ENCODE measurements around the gene SLC36A1. TPM values are rescaled to one million over a fixed set of nuclear protein-coding genes. Genes with fewer than 3 reads are reported as not detected.
A peak's percentile ranks its signal among the peaks of the same experiment; 100 is the strongest.

The SLC36A1 gene
- total and polyA plus RNA-seq, 4 experiments from 2014 or later, result 0.80 to 7.8 (median 3.7) TPM

DNA sequence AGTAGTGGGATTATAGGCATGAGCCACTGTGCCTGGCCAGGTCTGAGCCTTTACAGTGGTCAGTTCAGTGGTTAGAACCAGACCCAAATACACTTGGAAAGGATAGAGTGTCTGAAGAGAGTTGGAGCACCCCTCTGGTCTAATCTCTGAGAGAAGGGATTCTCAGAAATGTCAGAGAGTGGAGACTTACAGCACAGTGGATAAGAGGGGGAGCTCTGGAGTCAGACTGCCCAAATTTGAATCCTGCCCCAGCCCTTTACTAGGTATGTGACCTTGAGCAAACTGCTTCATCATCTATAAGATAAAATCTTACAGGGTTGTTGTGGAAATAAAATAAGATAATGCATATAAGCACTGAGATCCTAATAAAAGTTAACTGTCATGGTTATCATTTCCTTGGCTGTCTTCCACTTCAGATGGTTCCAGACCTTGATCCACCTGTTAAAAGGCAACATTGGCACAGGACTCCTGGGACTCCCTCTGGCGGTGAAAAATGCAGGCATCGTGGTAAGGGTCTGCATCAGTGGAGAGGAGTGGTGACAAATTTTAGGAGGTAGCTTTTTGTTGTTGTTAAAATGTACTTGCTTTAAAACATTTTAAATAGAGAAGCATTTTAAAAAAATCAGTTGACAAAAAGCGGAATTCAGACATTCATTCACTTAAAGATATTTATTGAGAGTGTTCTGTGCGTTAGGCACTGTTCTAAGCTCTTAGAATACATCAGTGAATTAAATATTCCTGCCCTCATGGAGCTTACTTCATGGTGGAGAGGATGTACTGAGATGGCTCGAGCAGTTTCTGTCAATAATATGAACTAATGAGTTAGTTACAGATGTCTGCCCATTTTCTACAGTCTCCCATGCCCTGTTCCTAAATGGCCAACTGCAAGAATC lies 16.0 kb downstream of the SLC36A1 start:
- intact Hi-C loops (cut with micrococcal nuclease), result no loop called here
- no peaks in the 10 kb centered on the region for H3K27me3 Mint-ChIP-seq
- H3K4me1 Mint-ChIP-seq, result no peaks in the 10 kb centered on the region
- ChIA-PET POLR2A (ENCODE audit: partially characterized antibody) (no interaction called here), CTCF (ENCODE audit: partially characterized antibody) (interaction anchor here (0.6 to 1.7 kb wide), 3 partner anchors 14 to 18 kb away, joined by 3 to 9 read pairs (median 4); partner anchors contain the start of gene SLC36A1)
- H3K36me3 Mint-ChIP-seq, result peaks cover 40 to 61% of the 10 kb centered on the region in 2 donors
- H3K27ac Mint-ChIP-seq, result no peak overlapping the region
- no peak overlapping the region for H3K4me3 Mint-ChIP-seq
- H3K9me3 Mint-ChIP-seq, result no peaks in the 10 kb centered on the region
- peak in 1 of 5 donors; percentile 2 for DNase-seq
- H3K4me3 ChIP-seq (ENCODE audit: low read length in 2 of 2), result no peak overlapping the region
- H3K9me3 ChIP-seq (ENCODE audit: control insufficient read depth in 1 of 2, low read length in 2 of 2), result no peaks in the 10 kb centered on the region
- H3K27ac ChIP-seq (ENCODE audit: low read depth, low read length), result no peak overlapping the region
- H3K4me1 ChIP-seq (ENCODE audit: insufficient read depth, low read length), result no peaks in the 10 kb centered on the region
- H3K36me3 ChIP-seq (ENCODE audit: insufficient read depth, low read length), result peaks cover 34% of the 10 kb centered on the region
- no peaks in the 10 kb centered on the region for H3K27me3 ChIP-seq (ENCODE audit: insufficient read depth, low read length)

DNA sequence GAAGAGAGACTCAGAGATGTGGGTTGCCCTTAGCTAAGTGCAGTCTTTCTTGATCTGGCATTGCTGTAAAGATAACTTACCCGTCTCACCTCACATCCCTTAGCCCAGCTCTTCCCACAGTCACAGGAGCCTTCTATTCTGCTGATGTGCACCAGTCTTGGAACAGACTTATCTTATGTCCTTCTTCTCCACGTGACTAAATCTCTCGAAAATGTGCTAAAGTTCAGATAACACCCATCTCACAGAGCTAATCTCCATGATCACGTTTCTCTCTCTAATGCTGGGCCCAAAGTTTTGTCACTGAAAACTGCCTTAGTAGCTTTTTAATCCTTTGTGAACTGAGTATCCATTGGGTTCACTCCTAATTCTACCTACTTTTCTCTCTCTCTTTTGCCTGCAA lies 16.7 kb downstream of the SLC36A1 start:
- peaks cover 34% of the 10 kb centered on the region for H3K36me3 ChIP-seq (ENCODE audit: insufficient read depth, low read length)
- peak overlapping the region in 1 of 7 donors; percentile 3 for H3K27ac Mint-ChIP-seq
- no peaks in the 10 kb centered on the region for H3K9me3 ChIP-seq (ENCODE audit: control insufficient read depth in 1 of 2, low read length in 2 of 2)
- intact Hi-C loops (cut with micrococcal nuclease), result no loop called here
- DNase-seq, result no peak
- peaks cover 40 to 59% of the 10 kb centered on the region in 2 donors for H3K36me3 Mint-ChIP-seq
- ChIA-PET CTCF (ENCODE audit: partially characterized antibody) (interaction anchor here (1.5 to 1.7 kb wide), 2 partner anchors 14 to 16 kb away, joined by 4 to 9 read pairs; partner anchors contain the start of gene SLC36A1), POLR2A (ENCODE audit: partially characterized antibody) (no interaction called here)
- no peaks in the 10 kb centered on the region for H3K4me1 Mint-ChIP-seq
- H3K27me3 ChIP-seq (ENCODE audit: insufficient read depth, low read length), result no peaks in the 10 kb centered on the region
- H3K27ac ChIP-seq (ENCODE audit: low read depth, low read length), result no peak overlapping the region
- H3K4me3 Mint-ChIP-seq, result no peak overlapping the region
- no peaks in the 10 kb centered on the region for H3K9me3 Mint-ChIP-seq
- no peak overlapping the region for H3K4me3 ChIP-seq (ENCODE audit: low read length in 2 of 2)
- H3K27me3 Mint-ChIP-seq, result no peaks in the 10 kb centered on the region
- no peaks in the 10 kb centered on the region for H3K4me1 ChIP-seq (ENCODE audit: insufficient read depth, low read length)

DNA sequence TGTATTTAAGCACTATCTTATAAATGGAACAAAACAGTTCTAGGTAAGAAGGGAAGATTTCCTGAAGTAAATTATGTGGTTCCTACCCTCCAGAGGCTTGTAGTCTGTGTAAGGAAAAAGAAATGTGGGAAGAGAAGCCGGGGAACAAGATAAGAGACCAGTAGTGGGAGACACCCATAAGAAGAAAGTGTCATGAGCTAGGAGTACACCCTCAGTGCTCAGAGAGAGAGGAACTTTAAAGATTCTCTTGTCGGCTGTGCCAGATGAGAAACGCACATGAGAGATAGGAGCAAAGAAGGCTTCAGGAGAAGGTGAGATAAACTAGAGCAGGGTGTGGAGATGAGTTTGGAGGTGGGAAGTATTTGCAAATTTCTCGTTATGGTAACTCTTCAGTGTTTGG lies 18.1 kb downstream of the SLC36A1 start:
- H3K4me1 ChIP-seq (ENCODE audit: insufficient read depth, low read length), result no peaks in the 10 kb centered on the region
- H3K4me3 ChIP-seq (ENCODE audit: low read length in 2 of 2), result no peak overlapping the region
- H3K27ac ChIP-seq (ENCODE audit: low read depth, low read length), result no peak overlapping the region
- H3K27ac Mint-ChIP-seq, result no peak overlapping the region
- no peak overlapping the region for H3K4me3 Mint-ChIP-seq
- ChIA-PET CTCF (ENCODE audit: partially characterized antibody) (interaction anchor here (1.0 kb wide), 1 partner anchor 12 kb away, joined by 3 read pairs; no protein-coding TSS in a partner anchor), POLR2A (ENCODE audit: partially characterized antibody) (no interaction called here)
- DNase-seq, result no peak
- no peaks in the 10 kb centered on the region for H3K27me3 Mint-ChIP-seq
- no peaks in the 10 kb centered on the region for H3K9me3 ChIP-seq (ENCODE audit: control insufficient read depth in 1 of 2, low read length in 2 of 2)
- H3K4me1 Mint-ChIP-seq, result no peaks in the 10 kb centered on the region
- intact Hi-C loops (cut with micrococcal nuclease), result no loop called here
- H3K36me3 Mint-ChIP-seq, result peaks cover 40 to 50% of the 10 kb centered on the region in 2 donors
- H3K36me3 ChIP-seq (ENCODE audit: insufficient read depth, low read length), result peaks cover 34% of the 10 kb centered on the region
- no peaks in the 10 kb centered on the region for H3K27me3 ChIP-seq (ENCODE audit: insufficient read depth, low read length)
- no peaks in the 10 kb centered on the region for H3K9me3 Mint-ChIP-seq

DNA sequence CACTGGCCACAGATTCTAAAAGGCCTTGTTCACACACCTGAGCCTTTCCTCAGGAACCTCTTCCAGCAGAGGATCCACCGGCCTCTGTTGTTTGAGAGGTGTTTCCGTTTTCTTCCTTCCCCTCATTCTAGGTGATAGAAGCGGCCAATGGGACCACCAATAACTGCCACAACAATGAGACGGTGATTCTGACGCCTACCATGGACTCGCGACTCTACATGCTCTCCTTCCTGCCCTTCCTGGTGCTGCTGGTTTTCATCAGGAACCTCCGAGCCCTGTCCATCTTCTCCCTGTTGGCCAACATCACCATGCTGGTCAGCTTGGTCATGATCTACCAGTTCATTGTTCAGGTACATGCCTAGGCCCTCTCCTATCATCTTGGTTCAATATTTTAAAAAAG lies 20.2 kb downstream of the SLC36A1 start:
- no peaks in the 10 kb centered on the region for H3K9me3 ChIP-seq (ENCODE audit: control insufficient read depth in 1 of 2, low read length in 2 of 2)
- H3K4me1 ChIP-seq (ENCODE audit: insufficient read depth, low read length), result no peaks in the 10 kb centered on the region
- H3K9me3 Mint-ChIP-seq, result no peaks in the 10 kb centered on the region
- CTCF ChIA-PET (ENCODE audit: partially characterized antibody), result interaction anchor here (0.7 kb wide), 1 partner anchor 883 kb away, joined by 3 read pairs; no protein-coding TSS in a partner anchor
- H3K4me3 Mint-ChIP-seq, result peak overlapping the region in 1 of 8 donors; percentile 13
- intact Hi-C loops (cut with micrococcal nuclease), result no loop called here
- POLR2A ChIA-PET (ENCODE audit: partially characterized antibody), result no interaction called here
- H3K27ac ChIP-seq (ENCODE audit: low read depth, low read length), result no peak overlapping the region
- peak overlapping the region in 1 of 7 donors; percentile 66 for H3K27ac Mint-ChIP-seq
- H3K27me3 ChIP-seq (ENCODE audit: insufficient read depth, low read length), result no peaks in the 10 kb centered on the region
- no peaks in the 10 kb centered on the region for H3K27me3 Mint-ChIP-seq
- H3K4me1 Mint-ChIP-seq, result no peaks in the 10 kb centered on the region
- peaks cover 34% of the 10 kb centered on the region for H3K36me3 ChIP-seq (ENCODE audit: insufficient read depth, low read length)
- no peak for DNase-seq
- peaks cover 43 to 62% of the 10 kb centered on the region in 2 donors for H3K36me3 Mint-ChIP-seq
- no peak overlapping the region for H3K4me3 ChIP-seq (ENCODE audit: low read length in 2 of 2)

DNA sequence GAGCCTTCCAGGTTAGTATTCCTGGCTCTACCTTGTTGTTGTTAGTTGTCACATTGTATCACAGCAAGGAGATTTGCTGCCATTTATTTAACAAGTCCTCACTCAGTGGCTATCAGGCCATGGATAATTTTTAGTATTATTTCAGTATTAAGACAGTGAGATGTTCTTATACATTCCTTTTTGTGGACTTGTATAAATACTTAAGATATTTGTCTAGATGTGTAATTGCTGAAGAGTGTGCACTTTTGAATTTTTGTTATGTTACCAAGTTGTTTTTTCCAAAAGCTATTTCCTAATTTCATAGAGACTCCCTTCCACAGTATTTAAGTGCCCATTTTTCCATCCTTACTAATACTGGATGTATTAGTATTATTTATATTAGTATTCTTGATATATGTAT lies 22.0 kb downstream of the SLC36A1 start:
- intact Hi-C loops (cut with micrococcal nuclease), result no loop called here
- H3K36me3 Mint-ChIP-seq, result peaks cover 47 to 61% of the 10 kb centered on the region in 2 donors
- H3K4me1 Mint-ChIP-seq, result no peaks in the 10 kb centered on the region
- Histone ChIP-seq H3K9me3 (ENCODE audit: control insufficient read depth in 1 of 2, low read length in 2 of 2) (no peaks in the 10 kb centered on the region), H3K4me1 (ENCODE audit: insufficient read depth, low read length) (no peaks in the 10 kb centered on the region), H3K27ac (ENCODE audit: low read depth, low read length) (no peak overlapping the region), H3K4me3 (ENCODE audit: low read length in 2 of 2) (no peak overlapping the region), H3K36me3 (ENCODE audit: insufficient read depth, low read length) (peaks cover 29% of the 10 kb centered on the region), H3K27me3 (ENCODE audit: insufficient read depth, low read length) (no peaks in the 10 kb centered on the region)
- H3K27me3 Mint-ChIP-seq, result no peaks in the 10 kb centered on the region
- POLR2A ChIA-PET (ENCODE audit: partially characterized antibody), result no interaction called here
- H3K9me3 Mint-ChIP-seq, result no peaks in the 10 kb centered on the region
- no peak for DNase-seq
- CTCF ChIA-PET (ENCODE audit: partially characterized antibody), result no interaction called here
- no peak overlapping the region for H3K4me3 Mint-ChIP-seq
- H3K27ac Mint-ChIP-seq, result no peak overlapping the region

DNA sequence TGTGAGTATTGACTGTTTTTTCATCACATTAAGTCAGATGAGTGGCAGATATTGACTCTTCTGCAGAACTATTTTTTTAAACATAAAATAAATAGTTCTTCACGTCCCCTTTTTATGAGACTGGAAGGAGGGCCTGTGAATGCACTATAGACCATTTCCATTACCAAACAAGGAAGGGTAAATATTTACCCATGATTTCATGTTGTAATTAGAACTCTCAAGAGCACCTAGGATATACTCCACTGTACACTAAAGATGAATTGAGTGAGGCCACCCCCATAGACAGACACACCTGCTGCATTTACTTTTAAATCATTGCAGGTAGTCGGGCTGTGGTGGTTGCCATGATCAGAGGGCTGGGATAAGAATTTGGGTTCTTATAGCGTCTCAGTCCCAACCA lies 22.6 kb downstream of the SLC36A1 start:
- CTCF ChIA-PET (ENCODE audit: partially characterized antibody), result no interaction called here
- H3K36me3 ChIP-seq (ENCODE audit: insufficient read depth, low read length), result peaks cover 23% of the 10 kb centered on the region
- no peak overlapping the region for H3K27ac ChIP-seq (ENCODE audit: low read depth, low read length)
- Mint-ChIP-seq H3K36me3 (peaks cover 41 to 60% of the 10 kb centered on the region in 2 donors), H3K9me3 (no peaks in the 10 kb centered on the region), H3K4me1 (no peaks in the 10 kb centered on the region), H3K27me3 (no peaks in the 10 kb centered on the region), H3K4me3 (no peak overlapping the region), H3K27ac (no peak overlapping the region)
- POLR2A ChIA-PET (ENCODE audit: partially characterized antibody), result no interaction called here
- H3K4me1 ChIP-seq (ENCODE audit: insufficient read depth, low read length), result no peaks in the 10 kb centered on the region
- intact Hi-C loops (cut with micrococcal nuclease), result no loop called here
- no peaks in the 10 kb centered on the region for H3K9me3 ChIP-seq (ENCODE audit: control insufficient read depth in 1 of 2, low read length in 2 of 2)
- H3K27me3 ChIP-seq (ENCODE audit: insufficient read depth, low read length), result no peaks in the 10 kb centered on the region
- DNase-seq, result no peak
- no peak overlapping the region for H3K4me3 ChIP-seq (ENCODE audit: low read length in 2 of 2)

DNA sequence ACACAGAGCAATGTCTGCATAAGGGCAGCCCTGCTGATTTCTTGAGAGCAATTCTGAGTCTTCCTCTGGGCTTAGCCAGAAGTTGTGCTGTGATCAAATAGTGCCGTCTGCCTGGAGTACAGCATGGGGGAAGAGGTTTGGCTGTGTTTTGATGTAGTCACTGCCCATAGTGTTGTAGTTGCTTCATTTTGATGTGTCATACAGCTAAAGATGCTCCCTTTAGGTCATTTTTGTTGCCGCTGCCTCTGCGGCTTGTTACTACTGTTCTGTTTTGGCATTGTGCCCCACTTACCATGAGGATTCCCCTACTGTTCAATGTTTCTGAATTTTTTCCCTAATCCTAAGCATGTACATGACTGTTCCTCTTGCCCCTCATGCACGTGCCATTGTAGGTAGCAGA lies 23.0 kb downstream of the SLC36A1 start:
- intact Hi-C loops (cut with micrococcal nuclease), result no loop called here
- no peaks in the 10 kb centered on the region for H3K27me3 Mint-ChIP-seq
- H3K4me3 Mint-ChIP-seq, result no peak overlapping the region
- ChIA-PET CTCF (ENCODE audit: partially characterized antibody) (no interaction called here), POLR2A (ENCODE audit: partially characterized antibody) (no interaction called here)
- no peaks in the 10 kb centered on the region for H3K9me3 Mint-ChIP-seq
- Histone ChIP-seq H3K27me3 (ENCODE audit: insufficient read depth, low read length) (no peaks in the 10 kb centered on the region), H3K9me3 (ENCODE audit: control insufficient read depth in 1 of 2, low read length in 2 of 2) (no peaks in the 10 kb centered on the region), H3K4me1 (ENCODE audit: insufficient read depth, low read length) (no peaks in the 10 kb centered on the region), H3K36me3 (ENCODE audit: insufficient read depth, low read length) (peaks cover 18% of the 10 kb centered on the region), H3K4me3 (ENCODE audit: low read length in 2 of 2) (no peak overlapping the region), H3K27ac (ENCODE audit: low read depth, low read length) (no peak overlapping the region)
- H3K4me1 Mint-ChIP-seq, result no peaks in the 10 kb centered on the region
- peaks cover 37 to 59% of the 10 kb centered on the region in 2 donors for H3K36me3 Mint-ChIP-seq
- peak overlapping the region in 1 of 7 donors; percentile 70 for H3K27ac Mint-ChIP-seq
- DNase-seq, result no peak
